GM23338 (cell line): Measurements from ENCODE around the gene STX1B. TPM values are rescaled to one million over a fixed set of nuclear protein-coding genes. Genes with fewer than 3 reads are reported as not detected.

Experiments
- ATAC-seq: fragments of 200-7000 bp; cut with Tn5 transposase; 3 replicates; pipeline ENCODE4 v1.9.1; 2020
- DNase-seq: peaks from one replicate; pipeline ENCODE4 v3.0.0-alpha.2; 2015; ENCODE audit warnings: low spot score
- H2AFZ ChIP-seq: fragments of 200-600 bp; sonication (generic); 2 replicates; pipeline ENCODE4 v1.8.0; 2016; ENCODE audit warnings: antibody characterized with exemption, mild to moderate bottlenecking, moderate library complexity
- H3F3A ChIP-seq: fragments of 200-600 bp; sonication (generic); replicated peaks from 2 replicates; pipeline ENCODE4 v1.8.0; 2017; ENCODE audit warnings: antibody characterized with exemption, mixed run types, low read depth
- H3K27ac ChIP-seq: fragments of 200-600 bp; sonication (generic); 2 replicates; pipeline ENCODE4 v1.6.1; 2016; ENCODE audit warnings: low read depth
- H3K27me3 ChIP-seq: fragments of 200-600 bp; sonication (generic); 2 replicates; pipeline ENCODE4 v1.8.0; 2016; ENCODE audit warnings: mild to moderate bottlenecking, mixed run types, moderate library complexity; ENCODE audit not compliant: insufficient read depth
- H3K36me3 ChIP-seq: fragments of 200-600 bp; sonication (generic); 2 replicates; pipeline ENCODE4 v1.8.0; 2016; ENCODE audit warnings: mild to moderate bottlenecking; ENCODE audit not compliant: insufficient read depth
- H3K4me1 ChIP-seq: fragments of 200-600 bp; sonication (generic); 2 replicates; pipeline ENCODE4 v1.8.0; 2016; ENCODE audit warnings: mild to moderate bottlenecking, moderate library complexity; ENCODE audit not compliant: insufficient read depth
- H3K4me2 ChIP-seq: fragments of 200-600 bp; sonication (generic); 2 replicates; pipeline ENCODE4 v1.7.1; 2017; ENCODE audit warnings: mixed run types
- H3K4me3 ChIP-seq: fragments of 200-600 bp; sonication (generic); 2 replicates; pipeline ENCODE4 v1.6.1; 2016; ENCODE audit warnings: mixed run types
- H3K79me2 ChIP-seq: fragments of 200-600 bp; sonication (generic); replicated peaks from 2 replicates; pipeline ENCODE4 v1.8.0; 2017; ENCODE audit warnings: mild to moderate bottlenecking; ENCODE audit not compliant: insufficient read depth
- H3K9me2 ChIP-seq: fragments of 200-600 bp; sonication (generic); 2 replicates; pipeline ENCODE4 v1.8.0; 2017; ENCODE audit not compliant: insufficient read depth
- H4K20me1 ChIP-seq: fragments of 200-600 bp; sonication (generic); replicated peaks from 2 replicates; pipeline ENCODE4 v1.8.0; 2017; ENCODE audit warnings: mild to moderate bottlenecking; ENCODE audit not compliant: insufficient read depth
- H3K27ac Mint-ChIP-seq: 2 replicates; pipeline ENCODE4 v1.8.0; 2020; ENCODE audit warnings: inconsistent platforms, mild to moderate bottlenecking, moderate library complexity, mixed read lengths
- H3K27me3 Mint-ChIP-seq: 3 replicates; pipeline ENCODE4 v1.8.0; 2022; ENCODE audit warnings: low read depth, mild to moderate bottlenecking, moderate library complexity, mixed read lengths, inconsistent platforms; ENCODE audit not compliant: insufficient read depth, poor library complexity
- H3K36me3 Mint-ChIP-seq: 3 replicates; pipeline ENCODE4 v1.8.0; 2021; ENCODE audit warnings: low read depth, mild to moderate bottlenecking, inconsistent platforms, moderate library complexity, mixed read lengths
- H3K4me1 Mint-ChIP-seq: 3 replicates; pipeline ENCODE4 v1.8.0; 2020; ENCODE audit warnings: mild to moderate bottlenecking, inconsistent platforms, mixed read lengths
- H3K4me3 Mint-ChIP-seq: 3 replicates; pipeline ENCODE4 v1.8.0; 2021; ENCODE audit warnings: moderate library complexity, mild to moderate bottlenecking, inconsistent platforms, mixed read lengths
- H3K9me3 Mint-ChIP-seq: 3 replicates; pipeline ENCODE4 v1.8.0; 2020; ENCODE audit warnings: moderate library complexity, mild to moderate bottlenecking, inconsistent platforms, mixed read lengths
- EZH2phosphoT487 ChIP-seq: fragments of 200-600 bp; sonication (generic); IDR thresholded peaks from one replicate; pipeline ENCODE4 v1.8.1; 2018; ENCODE audit warnings: antibody characterized with exemption; ENCODE audit not compliant: unreplicated experiment
- POLR2AphosphoS5 ChIP-seq: IDR thresholded peaks from 2 replicates; pipeline ENCODE4 v1.6.1; 2016; ENCODE audit warnings: antibody characterized with exemption, low read depth
- STAT1 ChIP-seq: IDR thresholded peaks from one replicate; pipeline ENCODE4 v1.6.1; 2016; ENCODE audit warnings: antibody characterized with exemption; ENCODE audit not compliant: unreplicated experiment
- ZNF331 ChIP-seq: fragments of 250-450 bp; sonication (Bioruptor Pico); IDR thresholded peaks from 2 replicates; pipeline ENCODE4 v1.5.0; 2020; ENCODE audit warnings: low read depth, mild to moderate bottlenecking, moderate library complexity
- polyA plus RNA-seq: library from polyadenylated mRNA; unstranded; fragments of >200 nt; fragmentation: Nextera tagmentation; extraction: Ambion mirVana; gene quantifications from 2 replicates; pipeline ENCODE4 v1.2.1, GENCODE V29; 2016
- total RNA-seq: library from RNA; depleted of rRNA; stranded (reverse); fragments of >200 nt; shearing (Covaris generic); gene quantifications from 2 replicates; pipeline ENCODE4 v1.2.3, GENCODE V29; 2014
- TF ChIP-seq, protein P1 (sequence below): fragments of 250-450 bp; sonication (Bioruptor Pico); IDR thresholded peaks from 2 replicates; pipeline ENCODE4 v1.5.0; 2020; ENCODE audit warnings: mild to moderate bottlenecking, moderate library complexity
- TF ChIP-seq, protein P2 (sequence below), 2 experiments: fragments of 200-600 bp in 1 of 2; sonication (generic) in 1 of 2; conservative IDR thresholded peaks; 2 replicates each; pipeline versions ENCODE4 v1.5.1 to v1.6.1; 2016 to 2017; ENCODE audit warnings: antibody characterized with exemption in 2 of 2, low read depth in 2 of 2, mild to moderate bottlenecking in 2 of 2, moderate library complexity in 1 of 2
- TF ChIP-seq, protein P3 (sequence below): IDR thresholded peaks from 2 replicates; pipeline ENCODE4 v1.6.1; 2016; ENCODE audit warnings: antibody characterized with exemption

The STX1B gene
- total and polyA plus RNA-seq, 2 experiments from 2014 or later = 1.7 to 9.5 TPM

DNA sequence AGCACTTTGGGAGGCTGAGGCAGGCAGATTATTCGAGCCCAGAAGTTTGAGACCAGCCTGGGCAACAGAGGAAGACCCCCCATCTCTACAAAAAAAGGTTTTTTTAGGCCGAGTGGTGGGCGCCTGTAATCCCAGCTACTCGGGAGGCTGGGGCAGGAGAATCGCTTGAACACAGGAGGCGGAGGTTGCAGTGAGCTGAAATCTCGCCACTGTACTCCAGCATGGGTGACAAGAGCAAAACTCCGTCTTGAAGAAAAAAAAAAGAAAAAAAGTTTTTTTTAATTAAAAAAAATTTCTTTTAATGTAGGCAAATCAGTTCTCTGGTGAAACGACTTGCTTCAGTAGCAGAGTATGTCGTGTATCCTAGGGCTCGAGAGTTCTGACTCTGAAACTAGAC, 14.5 kb downstream of the STX1B start (continued):
- TF ChIP-seq, protein P1, sequence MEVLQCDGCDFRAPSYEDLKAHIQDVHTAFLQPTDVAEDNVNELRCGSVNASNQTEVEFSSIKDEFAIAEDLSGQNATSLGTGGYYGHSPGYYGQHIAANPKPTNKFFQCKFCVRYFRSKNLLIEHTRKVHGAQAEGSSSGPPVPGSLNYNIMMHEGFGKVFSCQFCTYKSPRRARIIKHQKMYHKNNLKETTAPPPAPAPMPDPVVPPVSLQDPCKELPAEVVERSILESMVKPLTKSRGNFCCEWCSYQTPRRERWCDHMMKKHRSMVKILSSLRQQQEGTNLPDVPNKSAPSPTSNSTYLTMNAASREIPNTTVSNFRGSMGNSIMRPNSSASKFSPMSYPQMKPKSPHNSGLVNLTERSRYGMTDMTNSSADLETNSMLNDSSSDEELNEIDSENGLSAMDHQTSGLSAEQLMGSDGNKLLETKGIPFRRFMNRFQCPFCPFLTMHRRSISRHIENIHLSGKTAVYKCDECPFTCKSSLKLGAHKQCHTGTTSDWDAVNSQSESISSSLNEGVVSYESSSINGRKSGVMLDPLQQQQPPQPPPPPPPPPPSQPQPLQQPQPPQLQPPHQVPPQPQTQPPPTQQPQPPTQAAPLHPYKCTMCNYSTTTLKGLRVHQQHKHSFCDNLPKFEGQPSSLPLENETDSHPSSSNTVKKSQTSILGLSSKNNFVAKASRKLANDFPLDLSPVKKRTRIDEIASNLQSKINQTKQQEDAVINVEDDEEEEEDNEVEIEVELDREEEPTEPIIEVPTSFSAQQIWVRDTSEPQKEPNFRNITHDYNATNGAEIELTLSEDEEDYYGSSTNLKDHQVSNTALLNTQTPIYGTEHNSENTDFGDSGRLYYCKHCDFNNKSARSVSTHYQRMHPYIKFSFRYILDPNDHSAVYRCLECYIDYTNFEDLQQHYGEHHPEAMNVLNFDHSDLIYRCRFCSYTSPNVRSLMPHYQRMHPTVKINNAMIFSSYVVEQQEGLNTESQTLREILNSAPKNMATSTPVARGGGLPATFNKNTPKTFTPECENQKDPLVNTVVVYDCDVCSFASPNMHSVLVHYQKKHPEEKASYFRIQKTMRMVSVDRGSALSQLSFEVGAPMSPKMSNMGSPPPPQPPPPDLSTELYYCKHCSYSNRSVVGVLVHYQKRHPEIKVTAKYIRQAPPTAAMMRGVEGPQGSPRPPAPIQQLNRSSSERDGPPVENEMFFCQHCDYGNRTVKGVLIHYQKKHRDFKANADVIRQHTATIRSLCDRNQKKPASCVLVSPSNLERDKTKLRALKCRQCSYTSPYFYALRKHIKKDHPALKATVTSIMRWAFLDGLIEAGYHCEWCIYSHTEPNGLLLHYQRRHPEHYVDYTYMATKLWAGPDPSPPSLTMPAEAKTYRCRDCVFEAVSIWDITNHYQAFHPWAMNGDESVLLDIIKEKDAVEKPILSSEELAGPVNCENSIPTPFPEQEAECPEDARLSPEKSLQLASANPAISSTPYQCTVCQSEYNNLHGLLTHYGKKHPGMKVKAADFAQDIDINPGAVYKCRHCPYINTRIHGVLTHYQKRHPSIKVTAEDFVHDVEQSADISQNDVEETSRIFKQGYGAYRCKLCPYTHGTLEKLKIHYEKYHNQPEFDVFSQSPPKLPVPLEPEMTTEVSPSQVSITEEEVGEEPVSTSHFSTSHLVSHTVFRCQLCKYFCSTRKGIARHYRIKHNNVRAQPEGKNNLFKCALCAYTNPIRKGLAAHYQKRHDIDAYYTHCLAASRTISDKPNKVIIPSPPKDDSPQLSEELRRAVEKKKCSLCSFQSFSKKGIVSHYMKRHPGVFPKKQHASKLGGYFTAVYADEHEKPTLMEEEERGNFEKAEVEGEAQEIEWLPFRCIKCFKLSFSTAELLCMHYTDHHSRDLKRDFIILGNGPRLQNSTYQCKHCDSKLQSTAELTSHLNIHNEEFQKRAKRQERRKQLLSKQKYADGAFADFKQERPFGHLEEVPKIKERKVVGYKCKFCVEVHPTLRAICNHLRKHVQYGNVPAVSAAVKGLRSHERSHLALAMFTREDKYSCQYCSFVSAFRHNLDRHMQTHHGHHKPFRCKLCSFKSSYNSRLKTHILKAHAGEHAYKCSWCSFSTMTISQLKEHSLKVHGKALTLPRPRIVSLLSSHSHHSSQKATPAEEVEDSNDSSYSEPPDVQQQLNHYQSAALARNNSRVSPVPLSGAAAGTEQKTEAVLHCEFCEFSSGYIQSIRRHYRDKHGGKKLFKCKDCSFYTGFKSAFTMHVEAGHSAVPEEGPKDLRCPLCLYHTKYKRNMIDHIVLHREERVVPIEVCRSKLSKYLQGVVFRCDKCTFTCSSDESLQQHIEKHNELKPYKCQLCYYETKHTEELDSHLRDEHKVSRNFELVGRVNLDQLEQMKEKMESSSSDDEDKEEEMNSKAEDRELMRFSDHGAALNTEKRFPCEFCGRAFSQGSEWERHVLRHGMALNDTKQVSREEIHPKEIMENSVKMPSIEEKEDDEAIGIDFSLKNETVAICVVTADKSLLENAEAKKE (CRISPR knock-in tag) = no peak
- no peak for TF ChIP-seq POLR2AphosphoS5
- TF ChIP-seq, protein P2, sequence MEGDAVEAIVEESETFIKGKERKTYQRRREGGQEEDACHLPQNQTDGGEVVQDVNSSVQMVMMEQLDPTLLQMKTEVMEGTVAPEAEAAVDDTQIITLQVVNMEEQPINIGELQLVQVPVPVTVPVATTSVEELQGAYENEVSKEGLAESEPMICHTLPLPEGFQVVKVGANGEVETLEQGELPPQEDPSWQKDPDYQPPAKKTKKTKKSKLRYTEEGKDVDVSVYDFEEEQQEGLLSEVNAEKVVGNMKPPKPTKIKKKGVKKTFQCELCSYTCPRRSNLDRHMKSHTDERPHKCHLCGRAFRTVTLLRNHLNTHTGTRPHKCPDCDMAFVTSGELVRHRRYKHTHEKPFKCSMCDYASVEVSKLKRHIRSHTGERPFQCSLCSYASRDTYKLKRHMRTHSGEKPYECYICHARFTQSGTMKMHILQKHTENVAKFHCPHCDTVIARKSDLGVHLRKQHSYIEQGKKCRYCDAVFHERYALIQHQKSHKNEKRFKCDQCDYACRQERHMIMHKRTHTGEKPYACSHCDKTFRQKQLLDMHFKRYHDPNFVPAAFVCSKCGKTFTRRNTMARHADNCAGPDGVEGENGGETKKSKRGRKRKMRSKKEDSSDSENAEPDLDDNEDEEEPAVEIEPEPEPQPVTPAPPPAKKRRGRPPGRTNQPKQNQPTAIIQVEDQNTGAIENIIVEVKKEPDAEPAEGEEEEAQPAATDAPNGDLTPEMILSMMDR (conservative IDR thresholded peaks at IDR 0.05; ENCODE audit: low read depth in 2 of 2) = no peak

DNA sequence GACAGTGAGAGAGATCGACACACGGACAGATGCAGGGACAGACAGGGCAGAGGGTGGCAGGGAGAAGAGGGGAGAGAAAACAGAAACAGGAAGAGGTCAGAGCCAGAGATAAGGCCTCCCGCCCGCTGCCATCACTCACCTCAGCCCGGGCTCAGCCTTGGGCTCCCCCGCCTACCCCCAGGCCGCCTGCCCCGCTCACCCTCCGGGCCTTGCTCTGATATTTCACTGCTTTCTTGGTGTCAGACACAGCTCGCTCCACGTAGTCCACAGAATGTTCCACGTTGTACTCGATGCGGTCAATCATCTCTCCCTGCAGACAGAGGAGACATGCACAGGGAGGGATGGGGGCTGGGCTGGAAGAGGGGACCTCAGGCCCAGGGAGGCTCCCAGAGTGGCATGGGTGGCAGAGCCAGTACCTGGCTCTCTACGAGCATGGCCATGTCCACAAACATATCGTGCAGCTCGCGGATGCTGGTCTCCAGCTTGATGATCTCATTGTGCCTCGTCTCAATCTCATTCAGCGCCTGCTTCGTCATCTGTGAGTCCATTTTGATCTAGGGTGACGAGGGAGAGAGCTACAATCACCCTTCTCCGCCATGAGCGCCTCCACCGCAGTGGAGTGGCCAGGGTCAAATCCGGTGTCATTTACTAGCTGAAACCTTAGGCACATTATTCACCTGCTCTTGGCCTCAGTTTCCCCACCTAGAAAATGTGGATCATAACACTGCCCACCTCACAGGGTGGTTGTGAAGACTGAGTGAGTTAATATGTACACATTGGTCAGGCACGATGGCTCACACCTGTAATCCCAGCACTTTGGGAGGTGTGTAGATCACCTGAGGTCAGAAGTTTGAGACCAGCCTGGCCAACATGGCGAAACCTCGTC, 17.3 kb downstream of the STX1B start:
- no peaks in the 10 kb centered on the region for H3K36me3 ChIP-seq
- DNase-seq (no peak), ATAC-seq (no peak)
- H2AFZ ChIP-seq = no peak overlapping the region
- Mint-ChIP-seq H3K36me3 (no peaks in the 10 kb centered on the region), H3K27me3 (peaks cover 16% of the 10 kb centered on the region), H3K4me1 (peaks cover 12% of the 10 kb centered on the region), H3K27ac (0 out of 2 replicates have a peak overlapping the region, but pooled peaks have one; percentile 19), H3K4me3 (no peak overlapping the region), H3K9me3 (no peaks in the 10 kb centered on the region)
- no peaks in the 10 kb centered on the region for H3K9me2 ChIP-seq
- H3K79me2 ChIP-seq = no peaks in the 10 kb centered on the region
- no peaks in the 10 kb centered on the region for H3K27me3 ChIP-seq
- H3F3A ChIP-seq = peaks cover 13% of the 10 kb centered on the region; the same call in 1 of the 2 replicates
- no peak overlapping the region for H3K27ac ChIP-seq
- no peak overlapping the region for H3K4me2 ChIP-seq
- no peak overlapping the region for H3K4me3 ChIP-seq
- peaks cover 21% of the 10 kb centered on the region for H3K4me1 ChIP-seq
- H4K20me1 ChIP-seq = no peaks in the 10 kb centered on the region
- no peak for TF ChIP-seq POLR2AphosphoS5
- TF ChIP-seq, protein P3, sequence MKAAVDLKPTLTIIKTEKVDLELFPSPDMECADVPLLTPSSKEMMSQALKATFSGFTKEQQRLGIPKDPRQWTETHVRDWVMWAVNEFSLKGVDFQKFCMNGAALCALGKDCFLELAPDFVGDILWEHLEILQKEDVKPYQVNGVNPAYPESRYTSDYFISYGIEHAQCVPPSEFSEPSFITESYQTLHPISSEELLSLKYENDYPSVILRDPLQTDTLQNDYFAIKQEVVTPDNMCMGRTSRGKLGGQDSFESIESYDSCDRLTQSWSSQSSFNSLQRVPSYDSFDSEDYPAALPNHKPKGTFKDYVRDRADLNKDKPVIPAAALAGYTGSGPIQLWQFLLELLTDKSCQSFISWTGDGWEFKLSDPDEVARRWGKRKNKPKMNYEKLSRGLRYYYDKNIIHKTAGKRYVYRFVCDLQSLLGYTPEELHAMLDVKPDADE = no peak
- no peak for TF ChIP-seq EZH2phosphoT487
- no peak for TF ChIP-seq STAT1
- TF ChIP-seq, protein P2 (conservative IDR thresholded peaks at IDR 0.05; ENCODE audit: low read depth in 2 of 2) = no peak
- TF ChIP-seq ZNF331 (CRISPR knock-in tag) = no peak
